ENCODE results near the gene WDR27. TPM values are rescaled to one million over a fixed set of nuclear protein-coding genes. Genes with fewer than 3 reads are reported as not detected.
"Not testable (repeated sequence)": the region's sequence is repeated elsewhere in the genome, so short reads cannot be mapped to it uniquely, and the experiment has no call there.

The WDR27 gene
- polyA plus RNA-seq, 1 experiment: 28.7 TPM

DNA sequence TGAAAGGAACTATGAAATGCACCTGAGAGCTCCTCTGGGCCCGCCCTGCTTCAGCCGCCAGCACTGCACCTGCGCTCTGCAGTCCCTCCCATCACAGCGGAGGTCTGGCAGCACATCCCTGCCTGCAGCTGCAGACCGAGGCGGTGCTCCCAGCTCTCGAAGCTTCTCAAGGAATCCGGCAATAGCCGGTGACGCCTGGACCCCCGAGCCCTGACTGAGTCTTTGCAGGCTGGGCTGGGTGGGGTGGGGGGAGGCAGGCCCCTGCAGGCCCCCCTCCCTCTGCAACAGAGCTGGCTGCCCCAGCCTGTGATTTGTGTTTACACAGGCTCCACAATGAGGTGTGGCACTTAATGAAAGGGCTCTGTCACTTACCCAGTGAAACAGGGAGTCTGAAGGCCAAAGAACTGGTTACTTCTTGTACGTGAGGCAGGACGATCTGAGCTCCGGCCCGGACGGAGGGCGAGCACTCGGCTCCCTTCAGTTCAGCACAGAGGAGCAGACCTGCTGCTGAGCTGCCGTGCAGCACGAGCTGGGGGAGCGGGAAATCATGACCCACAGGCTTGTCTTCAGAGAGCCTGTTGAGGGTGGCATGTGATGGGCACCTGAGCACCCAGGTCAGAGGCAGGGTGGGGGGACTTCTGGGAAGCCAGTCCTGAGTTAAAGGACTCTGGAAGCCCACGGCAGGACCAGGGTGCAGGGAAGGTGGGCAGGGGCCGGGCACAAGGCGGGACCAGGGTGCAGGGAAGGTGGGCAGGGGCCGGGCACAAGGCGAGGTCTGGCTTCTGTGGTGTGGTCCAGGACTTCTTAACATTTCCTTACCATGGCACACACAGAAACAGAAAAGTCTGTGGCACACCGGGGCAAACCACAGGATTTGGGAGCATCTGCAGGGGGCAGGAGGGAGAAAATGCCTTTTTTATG, 255.9 kb downstream of the WDR27 start:
- Histone ChIP-seq H3K36me3 (ENCODE audit: control insufficient read depth, insufficient read depth, low read length) (no peaks in the 10 kb centered on the region; the same call in 1 of the 2 replicates), H3K4me3 (ENCODE audit: low read depth, low read length) (no peak overlapping the region), H3K27me3 (ENCODE audit: control insufficient read depth, insufficient read depth, low read length) (no peaks in the 10 kb centered on the region)
- ChIA-PET CTCF (no interaction called here), POLR2A (no interaction called here)
- TF ChIP-seq, protein P1, sequence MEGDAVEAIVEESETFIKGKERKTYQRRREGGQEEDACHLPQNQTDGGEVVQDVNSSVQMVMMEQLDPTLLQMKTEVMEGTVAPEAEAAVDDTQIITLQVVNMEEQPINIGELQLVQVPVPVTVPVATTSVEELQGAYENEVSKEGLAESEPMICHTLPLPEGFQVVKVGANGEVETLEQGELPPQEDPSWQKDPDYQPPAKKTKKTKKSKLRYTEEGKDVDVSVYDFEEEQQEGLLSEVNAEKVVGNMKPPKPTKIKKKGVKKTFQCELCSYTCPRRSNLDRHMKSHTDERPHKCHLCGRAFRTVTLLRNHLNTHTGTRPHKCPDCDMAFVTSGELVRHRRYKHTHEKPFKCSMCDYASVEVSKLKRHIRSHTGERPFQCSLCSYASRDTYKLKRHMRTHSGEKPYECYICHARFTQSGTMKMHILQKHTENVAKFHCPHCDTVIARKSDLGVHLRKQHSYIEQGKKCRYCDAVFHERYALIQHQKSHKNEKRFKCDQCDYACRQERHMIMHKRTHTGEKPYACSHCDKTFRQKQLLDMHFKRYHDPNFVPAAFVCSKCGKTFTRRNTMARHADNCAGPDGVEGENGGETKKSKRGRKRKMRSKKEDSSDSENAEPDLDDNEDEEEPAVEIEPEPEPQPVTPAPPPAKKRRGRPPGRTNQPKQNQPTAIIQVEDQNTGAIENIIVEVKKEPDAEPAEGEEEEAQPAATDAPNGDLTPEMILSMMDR (IDR thresholded peaks at IDR 0.05; ENCODE audit: insufficient read depth, low read depth, low read length): no peak
- DNase-seq (ENCODE audit: low read depth): no peak

DNA sequence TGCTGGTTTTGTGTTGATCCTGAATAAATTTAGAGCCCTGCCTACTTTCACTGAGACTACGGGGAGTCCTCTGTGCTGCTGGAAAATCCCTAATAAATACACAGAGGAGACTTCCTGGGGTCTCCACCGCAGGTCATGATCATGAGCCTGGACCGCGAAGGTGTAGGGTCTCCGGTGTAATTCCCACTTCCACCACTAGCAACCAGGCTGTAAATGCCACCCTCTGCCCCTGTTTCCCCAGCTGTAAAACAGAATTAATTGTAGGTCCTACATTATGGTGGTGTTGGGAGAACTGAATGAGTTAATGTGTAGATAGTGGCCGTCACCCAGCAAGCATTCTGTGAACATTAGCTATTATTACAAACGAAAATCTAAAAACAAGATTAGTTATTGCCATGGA, 256.6 kb downstream of the WDR27 start:
- DNase-seq (ENCODE audit: low read depth): no peak
- ChIA-PET CTCF (no interaction called here), POLR2A (no interaction called here)
- Histone ChIP-seq H3K4me3 (ENCODE audit: low read depth, low read length) (no peak overlapping the region), H3K27me3 (ENCODE audit: control insufficient read depth, insufficient read depth, low read length) (no peaks in the 10 kb centered on the region), H3K36me3 (ENCODE audit: control insufficient read depth, insufficient read depth, low read length) (no peaks in the 10 kb centered on the region; the same call in 1 of the 2 replicates)
- TF ChIP-seq, protein P1 (IDR thresholded peaks at IDR 0.05; ENCODE audit: insufficient read depth, low read depth, low read length): no peak

DNA sequence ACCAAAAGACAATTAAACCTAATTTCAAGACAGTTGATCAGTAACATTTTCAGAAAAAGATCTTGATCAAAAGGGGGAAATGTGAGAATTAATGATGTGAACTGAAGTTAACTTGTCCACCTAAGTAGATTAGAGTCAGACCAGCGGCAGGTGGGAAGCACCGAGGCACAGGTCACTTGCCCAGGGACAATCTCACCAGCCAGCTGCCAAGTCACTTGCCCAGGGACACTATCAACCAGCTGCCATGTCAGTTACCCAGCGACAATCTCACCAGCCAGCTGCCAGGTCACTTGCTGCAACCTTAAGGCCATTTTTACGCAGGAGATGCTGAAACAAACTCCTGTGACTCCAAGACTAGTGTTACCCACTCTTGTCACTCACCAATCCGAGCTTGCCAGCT, 260.5 kb downstream of the WDR27 start:
- CTCF ChIA-PET: interaction anchor here (0.8 kb wide), 1 partner anchor 10 kb away, joined by 3 read pairs; no protein-coding TSS in a partner anchor
- Histone ChIP-seq H3K27me3 (ENCODE audit: control insufficient read depth, insufficient read depth, low read length) (no peaks in the 10 kb centered on the region), H3K4me3 (ENCODE audit: low read depth, low read length) (no peak overlapping the region), H3K36me3 (ENCODE audit: control insufficient read depth, insufficient read depth, low read length) (no peaks in the 10 kb centered on the region)
- TF ChIP-seq, protein P1 (IDR thresholded peaks at IDR 0.05; ENCODE audit: insufficient read depth, low read depth, low read length): no peak
- POLR2A ChIA-PET: no interaction called here
- DNase-seq (ENCODE audit: low read depth): no peak

DNA sequence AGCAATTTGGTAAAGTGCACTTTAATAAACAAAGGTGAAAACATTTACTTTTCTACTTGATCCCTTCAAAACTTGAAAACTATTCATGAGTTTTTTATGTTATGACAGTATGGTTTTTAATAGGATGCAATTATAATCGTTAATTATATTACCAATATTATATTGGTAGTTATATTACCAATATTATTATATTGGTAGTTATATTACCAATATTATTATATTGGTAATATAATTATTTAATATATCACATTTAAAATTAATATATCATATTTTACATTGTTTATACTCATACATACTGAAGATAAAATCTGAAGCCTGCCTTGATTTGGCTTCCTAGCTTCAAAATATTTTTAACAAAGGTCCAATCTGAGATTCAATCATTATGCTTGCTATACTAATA, 262.1 kb downstream of the WDR27 start:
- DNase-seq (ENCODE audit: low read depth): no peak
- POLR2A ChIA-PET: interaction anchor here (0.6 kb wide), 1 partner anchor 155 kb away, joined by 5 read pairs; no protein-coding TSS in a partner anchor
- Histone ChIP-seq H3K4me3 (ENCODE audit: low read depth, low read length) (no peak overlapping the region), H3K27me3 (ENCODE audit: control insufficient read depth, insufficient read depth, low read length) (no peaks in the 10 kb centered on the region), H3K36me3 (ENCODE audit: control insufficient read depth, insufficient read depth, low read length) (no peaks in the 10 kb centered on the region)
- CTCF ChIA-PET: no interaction called here
- TF ChIP-seq, protein P1 (IDR thresholded peaks at IDR 0.05; ENCODE audit: insufficient read depth, low read depth, low read length): no peak

DNA sequence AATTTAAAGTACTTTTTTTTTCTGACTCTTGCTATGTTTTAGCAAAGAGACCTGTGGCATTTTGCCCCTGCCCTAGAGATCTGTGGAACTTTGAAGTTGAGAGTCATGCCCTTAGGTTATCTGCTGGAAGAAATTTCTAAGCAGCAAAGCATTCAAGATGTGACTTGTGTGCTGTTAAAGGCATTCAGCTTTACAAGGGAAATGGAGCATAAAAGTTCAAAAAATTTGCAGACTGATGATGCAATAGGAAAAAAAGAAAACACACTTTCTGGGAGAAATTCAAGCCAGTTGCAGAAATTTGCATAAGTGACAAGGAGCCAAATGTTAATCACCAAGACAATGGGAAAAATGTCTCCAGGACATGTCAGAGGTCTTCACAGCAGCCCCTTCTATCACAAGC, 267.3 kb downstream of the WDR27 start:
- CTCF ChIA-PET: interaction anchor here (0.6 kb wide), 1 partner anchor 73 kb away, joined by 3 read pairs; no protein-coding TSS in a partner anchor
- POLR2A ChIA-PET; DNase-seq (ENCODE audit: low read depth): not testable (repeated sequence)

More for the DNA sequence above, 267.3 kb downstream of the WDR27 start:
- not testable (repeated sequence) for H3K27me3 ChIP-seq (ENCODE audit: control insufficient read depth, insufficient read depth, low read length); H3K4me3 ChIP-seq (ENCODE audit: low read depth, low read length); H3K36me3 ChIP-seq (ENCODE audit: control insufficient read depth, insufficient read depth, low read length)
